GM23338 (cell line): ENCODE measurements around the gene TPST1.

Source experiments
- EZH2phosphoT487 ChIP-seq: fragments of 200-600 bp; sonication (generic); IDR thresholded peaks from one replicate; pipeline ENCODE4 v1.8.1; 2018; ENCODE audit warnings: antibody characterized with exemption; ENCODE audit not compliant: unreplicated experiment
- POLR2AphosphoS5 ChIP-seq: IDR thresholded peaks from 2 replicates; pipeline ENCODE4 v1.6.1; 2016; ENCODE audit warnings: antibody characterized with exemption, low read depth
- TF ChIP-seq, protein P1 (sequence below), 2 experiments: fragments of 200-600 bp in 1 of 2; sonication (generic) in 1 of 2; conservative IDR thresholded peaks; 2 replicates each; pipeline versions ENCODE4 v1.5.1 to v1.6.1; 2016 to 2017; ENCODE audit warnings: antibody characterized with exemption in 2 of 2, low read depth in 2 of 2, mild to moderate bottlenecking in 2 of 2, moderate library complexity in 1 of 2
- TF ChIP-seq, protein P2 (sequence below): IDR thresholded peaks from one replicate; pipeline ENCODE4 v1.6.1; 2018; ENCODE audit warnings: antibody characterized with exemption; ENCODE audit not compliant: unreplicated experiment

DNA sequence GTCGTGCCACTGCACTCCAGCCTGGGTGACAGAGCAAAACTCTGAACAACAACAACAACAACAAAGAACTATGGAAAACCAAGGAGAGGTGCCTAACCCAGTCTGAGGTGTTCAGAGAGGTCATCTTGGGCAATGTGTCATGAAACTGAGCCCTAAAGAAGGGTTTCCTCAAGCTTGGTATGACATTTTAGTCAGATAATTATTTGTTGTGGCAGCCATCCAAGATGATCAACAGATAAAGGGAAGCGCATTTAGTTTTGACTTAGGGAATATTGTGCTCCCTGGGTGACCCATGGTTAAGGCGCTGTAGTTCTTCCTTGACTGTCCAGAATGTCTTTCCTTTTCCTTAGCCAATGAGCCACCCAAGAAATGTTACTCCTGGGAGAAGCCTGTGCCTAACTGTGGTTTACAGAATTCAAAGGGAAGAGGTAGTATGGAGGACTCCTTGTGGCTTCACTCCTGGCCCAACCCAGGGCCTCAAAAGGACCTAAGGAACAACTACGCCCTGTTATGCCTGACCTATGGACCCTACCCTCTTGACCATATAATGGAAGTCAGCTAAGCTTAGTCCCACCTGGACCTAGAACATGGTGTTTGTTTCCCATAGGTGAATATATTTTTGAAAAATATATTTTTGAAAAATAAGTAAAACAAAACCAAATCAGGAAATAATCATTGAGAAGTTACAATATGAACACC lies 42.4 kb downstream of the TPST1 start:
- TF ChIP-seq, protein P1, sequence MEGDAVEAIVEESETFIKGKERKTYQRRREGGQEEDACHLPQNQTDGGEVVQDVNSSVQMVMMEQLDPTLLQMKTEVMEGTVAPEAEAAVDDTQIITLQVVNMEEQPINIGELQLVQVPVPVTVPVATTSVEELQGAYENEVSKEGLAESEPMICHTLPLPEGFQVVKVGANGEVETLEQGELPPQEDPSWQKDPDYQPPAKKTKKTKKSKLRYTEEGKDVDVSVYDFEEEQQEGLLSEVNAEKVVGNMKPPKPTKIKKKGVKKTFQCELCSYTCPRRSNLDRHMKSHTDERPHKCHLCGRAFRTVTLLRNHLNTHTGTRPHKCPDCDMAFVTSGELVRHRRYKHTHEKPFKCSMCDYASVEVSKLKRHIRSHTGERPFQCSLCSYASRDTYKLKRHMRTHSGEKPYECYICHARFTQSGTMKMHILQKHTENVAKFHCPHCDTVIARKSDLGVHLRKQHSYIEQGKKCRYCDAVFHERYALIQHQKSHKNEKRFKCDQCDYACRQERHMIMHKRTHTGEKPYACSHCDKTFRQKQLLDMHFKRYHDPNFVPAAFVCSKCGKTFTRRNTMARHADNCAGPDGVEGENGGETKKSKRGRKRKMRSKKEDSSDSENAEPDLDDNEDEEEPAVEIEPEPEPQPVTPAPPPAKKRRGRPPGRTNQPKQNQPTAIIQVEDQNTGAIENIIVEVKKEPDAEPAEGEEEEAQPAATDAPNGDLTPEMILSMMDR (conservative IDR thresholded peaks at IDR 0.05; ENCODE audit: low read depth in 2 of 2) = no peak
- TF ChIP-seq POLR2AphosphoS5 (no peak), EZH2phosphoT487 (no peak)
- TF ChIP-seq, protein P2, sequence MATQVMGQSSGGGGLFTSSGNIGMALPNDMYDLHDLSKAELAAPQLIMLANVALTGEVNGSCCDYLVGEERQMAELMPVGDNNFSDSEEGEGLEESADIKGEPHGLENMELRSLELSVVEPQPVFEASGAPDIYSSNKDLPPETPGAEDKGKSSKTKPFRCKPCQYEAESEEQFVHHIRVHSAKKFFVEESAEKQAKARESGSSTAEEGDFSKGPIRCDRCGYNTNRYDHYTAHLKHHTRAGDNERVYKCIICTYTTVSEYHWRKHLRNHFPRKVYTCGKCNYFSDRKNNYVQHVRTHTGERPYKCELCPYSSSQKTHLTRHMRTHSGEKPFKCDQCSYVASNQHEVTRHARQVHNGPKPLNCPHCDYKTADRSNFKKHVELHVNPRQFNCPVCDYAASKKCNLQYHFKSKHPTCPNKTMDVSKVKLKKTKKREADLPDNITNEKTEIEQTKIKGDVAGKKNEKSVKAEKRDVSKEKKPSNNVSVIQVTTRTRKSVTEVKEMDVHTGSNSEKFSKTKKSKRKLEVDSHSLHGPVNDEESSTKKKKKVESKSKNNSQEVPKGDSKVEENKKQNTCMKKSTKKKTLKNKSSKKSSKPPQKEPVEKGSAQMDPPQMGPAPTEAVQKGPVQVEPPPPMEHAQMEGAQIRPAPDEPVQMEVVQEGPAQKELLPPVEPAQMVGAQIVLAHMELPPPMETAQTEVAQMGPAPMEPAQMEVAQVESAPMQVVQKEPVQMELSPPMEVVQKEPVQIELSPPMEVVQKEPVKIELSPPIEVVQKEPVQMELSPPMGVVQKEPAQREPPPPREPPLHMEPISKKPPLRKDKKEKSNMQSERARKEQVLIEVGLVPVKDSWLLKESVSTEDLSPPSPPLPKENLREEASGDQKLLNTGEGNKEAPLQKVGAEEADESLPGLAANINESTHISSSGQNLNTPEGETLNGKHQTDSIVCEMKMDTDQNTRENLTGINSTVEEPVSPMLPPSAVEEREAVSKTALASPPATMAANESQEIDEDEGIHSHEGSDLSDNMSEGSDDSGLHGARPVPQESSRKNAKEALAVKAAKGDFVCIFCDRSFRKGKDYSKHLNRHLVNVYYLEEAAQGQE = no peak
